Fibroblast of skin of right quadriceps (primary cell): ENCODE data around the gene CSRNP3.
A peak's percentile ranks its signal among the peaks of the same experiment; 100 is the strongest.
"Not testable (repeated sequence)": the region's sequence is repeated elsewhere in the genome, so short reads cannot be mapped to it uniquely, and the experiment has no call there.

Source experiments
- DNase-seq: peaks from one replicate; pipeline ENCODE4 v3.0.0-alpha.2; 2013

CSRNP3 gene

GRCh38 chr2:165558832-165559231, 89.3 kb downstream of the CSRNP3 start:
- DNase-seq = no peak

- DNase-seq = no peak
These were observed 91.0 kb downstream of the CSRNP3 start for GRCh38 chr2:165560377-165560988.

- no peak for DNase-seq
These were observed 92.0 kb downstream of the CSRNP3 start for GRCh38 chr2:165561516-165561915.

DNA sequence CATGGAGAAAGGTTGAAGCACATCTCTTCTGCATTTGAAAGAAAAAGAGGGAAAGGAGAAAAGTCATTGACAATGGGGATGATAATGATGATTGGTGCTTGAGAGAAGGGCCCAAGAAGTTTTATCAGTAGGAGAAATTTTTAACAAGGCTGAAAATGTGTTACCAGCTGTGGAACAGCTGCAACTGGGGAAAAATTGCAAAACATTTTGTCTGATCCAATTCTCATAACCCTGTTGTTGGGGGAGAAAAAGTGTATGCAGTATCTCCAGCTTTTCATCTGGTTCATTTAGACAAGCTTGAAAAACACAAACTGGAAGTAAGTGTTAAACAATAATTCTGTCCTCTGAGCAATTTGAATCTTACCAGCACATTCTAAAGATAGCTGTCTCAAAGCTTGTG, 92.7 kb downstream of the CSRNP3 start:
- DNase-seq = no peak

- no peak for DNase-seq
These were observed 94.1 kb downstream of the CSRNP3 start for GRCh38 chr2:165563468-165564225.

GRCh38 chr2:165566008-165566407, 96.5 kb downstream of the CSRNP3 start:
- no peak for DNase-seq

GRCh38 chr2:165567273-165567672, 97.8 kb downstream of the CSRNP3 start:
- no peak for DNase-seq

DNA sequence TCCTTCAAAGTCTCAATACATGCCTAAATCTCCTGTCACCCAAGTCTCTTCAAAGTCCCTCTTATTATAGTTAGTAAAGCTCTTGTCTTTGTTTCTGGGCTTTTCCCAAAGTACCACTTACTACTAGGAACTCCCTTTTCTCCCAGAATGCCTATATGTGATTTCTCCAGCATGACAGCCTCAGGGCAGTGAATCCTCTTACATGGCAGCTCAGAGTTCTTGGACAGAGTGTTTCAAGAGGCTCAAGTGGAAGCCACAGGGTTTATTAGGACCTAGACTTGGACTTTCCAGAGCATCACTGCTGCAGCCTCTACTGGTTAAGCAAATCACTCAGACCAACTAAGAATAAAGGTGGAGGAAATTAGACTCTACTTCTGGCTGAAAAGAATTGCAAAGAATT, 98.9 kb downstream of the CSRNP3 start:
- DNase-seq = no peak

DNA sequence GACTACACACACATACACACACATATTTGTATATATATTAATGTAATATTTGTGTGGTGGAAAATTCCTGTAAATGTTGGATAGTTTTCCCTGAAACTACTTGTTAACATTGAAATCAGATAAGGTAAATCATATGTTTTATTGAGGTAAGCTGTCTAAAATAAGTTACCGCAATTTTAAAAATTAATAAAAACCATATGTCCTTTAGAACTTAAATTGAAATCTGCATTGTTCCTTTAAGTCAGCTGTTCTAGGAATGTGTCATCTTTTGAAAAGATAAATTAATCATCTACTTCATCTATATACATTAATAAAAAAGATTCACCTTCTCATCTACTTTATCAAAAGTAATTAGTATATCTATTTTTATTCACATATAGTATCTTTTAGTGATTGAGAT, 102.0 kb downstream of the CSRNP3 start:
- no peak for DNase-seq

- no peak for DNase-seq
These were observed 102.7 kb downstream of the CSRNP3 start for GRCh38 chr2:165572151-165572550.

- DNase-seq = no peak
These were observed 104.3 kb downstream of the CSRNP3 start for GRCh38 chr2:165573534-165574461.

DNA sequence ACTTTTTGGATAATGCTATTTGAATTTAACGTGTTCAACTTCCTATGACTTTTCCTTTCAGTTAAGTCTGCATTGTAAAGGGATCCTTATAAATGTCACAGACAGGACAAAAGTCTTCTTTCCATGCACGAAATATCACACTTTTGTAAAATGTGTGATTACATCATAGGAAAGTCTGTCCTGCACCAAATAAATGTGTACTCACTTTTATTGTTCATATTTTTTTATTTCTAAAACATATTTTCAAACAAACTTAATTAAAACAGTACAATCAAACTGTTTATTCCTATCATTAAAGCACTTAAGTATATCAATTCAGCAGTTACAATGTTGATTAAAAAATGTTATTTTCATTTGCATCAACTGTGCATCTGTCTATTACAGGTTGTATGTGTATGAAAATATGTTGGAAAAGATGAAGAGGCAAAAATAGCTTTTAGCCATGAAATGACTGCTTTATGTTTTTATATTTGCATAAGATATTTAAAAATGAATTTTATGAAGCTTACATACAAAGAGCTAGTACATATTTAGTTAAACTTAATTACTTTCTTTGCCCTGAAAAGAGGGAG, 105.6 kb downstream of the CSRNP3 start:
- DNase-seq = no peak

DNA sequence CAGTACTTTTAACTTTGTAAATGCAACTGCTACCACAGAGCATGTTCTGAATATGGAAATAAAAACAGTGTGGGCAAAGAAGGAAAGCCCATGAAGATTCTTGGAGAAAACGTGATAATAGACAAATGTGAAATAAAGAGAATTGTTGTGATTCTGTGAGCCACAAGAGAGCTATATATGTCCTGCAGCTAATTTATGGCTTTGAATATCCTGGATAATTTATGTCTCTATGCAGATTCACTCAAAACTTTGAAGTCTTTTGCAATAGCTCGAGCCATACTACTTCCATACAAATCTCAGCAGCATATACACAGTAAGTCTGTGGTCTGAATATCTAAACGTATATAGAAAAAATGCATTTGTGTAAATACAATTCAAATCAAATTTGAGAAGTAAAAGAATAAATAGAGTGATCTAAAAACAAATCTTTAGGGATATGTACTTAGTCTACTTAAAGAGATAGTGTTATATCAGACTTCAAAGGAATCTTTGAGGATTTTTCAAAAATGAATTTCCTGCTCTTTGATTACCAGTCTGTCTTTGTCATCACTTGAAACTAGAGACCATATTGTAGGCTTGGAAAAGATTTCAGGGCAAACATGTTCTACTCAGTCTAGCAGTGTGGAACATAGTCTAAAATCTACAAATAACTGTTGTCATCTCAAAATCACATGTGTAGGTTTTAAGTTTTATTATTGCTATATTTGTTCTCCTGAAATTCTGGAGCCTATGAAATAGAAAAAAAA, 107.1 kb downstream of the CSRNP3 start:
- peak; percentile 46 for DNase-seq

DNA sequence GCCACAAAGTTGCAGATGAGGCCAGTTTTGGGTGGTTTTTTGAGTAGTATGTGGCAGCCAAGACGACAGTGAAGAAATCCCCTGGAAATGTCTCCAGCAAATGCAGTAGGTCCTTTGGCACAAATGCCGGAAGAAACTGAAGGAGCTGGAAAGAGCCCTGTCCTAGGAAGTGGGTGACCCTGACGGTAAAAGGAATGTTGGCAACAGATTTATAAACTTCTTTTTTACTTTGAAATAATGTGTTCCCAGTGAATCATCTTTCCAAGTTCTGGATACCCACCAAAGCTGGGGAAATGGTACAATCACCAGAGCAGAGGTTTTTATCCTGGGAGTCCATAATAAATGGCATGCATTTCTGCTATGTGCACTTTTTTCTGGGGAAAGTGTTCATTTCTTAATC, 112.9 kb downstream of the CSRNP3 start:
- peak; percentile 23 for DNase-seq

DNA sequence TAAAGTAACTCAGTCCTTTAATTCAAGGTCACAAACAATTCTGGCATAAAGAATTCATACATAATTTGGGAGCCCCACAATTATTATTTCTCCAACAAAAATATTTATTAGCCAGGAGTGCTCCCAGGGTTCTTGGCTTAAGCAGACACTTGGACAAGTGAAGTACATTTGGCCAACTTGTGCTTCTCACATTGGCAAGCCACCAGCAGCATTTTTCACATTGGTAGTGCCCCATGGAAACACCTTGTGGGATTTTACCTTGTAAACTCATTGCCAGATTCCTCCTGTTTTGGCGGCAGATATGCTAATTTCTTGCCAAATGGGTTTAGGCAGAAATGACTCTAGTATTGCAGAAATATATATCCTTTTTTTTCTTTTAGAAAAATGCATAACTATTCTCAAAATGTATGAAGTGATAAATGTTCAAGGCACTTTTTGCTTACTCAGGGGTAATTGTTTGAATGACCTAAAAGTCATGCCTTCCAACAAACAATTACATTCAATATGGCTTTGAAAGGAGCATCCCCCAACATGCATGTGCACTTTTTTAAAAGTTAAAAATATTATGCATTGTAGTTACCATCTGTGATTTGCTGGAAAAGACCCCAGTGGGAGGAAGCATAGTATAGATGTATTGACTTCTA, 113.5 kb downstream of the CSRNP3 start:
- no peak for DNase-seq

DNA sequence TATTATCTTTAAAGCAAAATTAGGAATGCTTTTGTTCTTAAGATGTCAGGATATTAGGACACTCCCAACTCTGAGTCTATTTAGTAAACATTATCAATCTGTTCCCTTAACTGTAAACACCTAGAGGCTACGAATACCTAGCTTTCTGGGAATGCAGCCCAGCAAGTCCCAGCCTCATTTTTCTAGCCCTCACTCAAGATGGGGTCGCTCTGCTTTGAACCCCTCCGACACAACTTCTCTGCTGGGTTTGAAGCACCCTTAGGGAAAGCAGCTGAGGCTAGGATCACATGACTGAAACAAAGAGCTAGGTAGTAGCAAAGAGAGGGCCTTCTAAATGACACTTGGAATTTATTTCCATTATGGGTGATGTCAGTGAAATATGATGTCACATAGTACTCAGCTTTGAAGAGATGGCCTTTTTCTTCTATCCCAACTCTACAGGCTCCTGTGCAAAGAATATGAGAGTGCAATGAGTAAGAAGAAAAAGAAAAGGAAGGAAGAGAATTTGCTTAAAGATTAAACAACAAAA, 114.7 kb downstream of the CSRNP3 start:
- no peak for DNase-seq

DNA sequence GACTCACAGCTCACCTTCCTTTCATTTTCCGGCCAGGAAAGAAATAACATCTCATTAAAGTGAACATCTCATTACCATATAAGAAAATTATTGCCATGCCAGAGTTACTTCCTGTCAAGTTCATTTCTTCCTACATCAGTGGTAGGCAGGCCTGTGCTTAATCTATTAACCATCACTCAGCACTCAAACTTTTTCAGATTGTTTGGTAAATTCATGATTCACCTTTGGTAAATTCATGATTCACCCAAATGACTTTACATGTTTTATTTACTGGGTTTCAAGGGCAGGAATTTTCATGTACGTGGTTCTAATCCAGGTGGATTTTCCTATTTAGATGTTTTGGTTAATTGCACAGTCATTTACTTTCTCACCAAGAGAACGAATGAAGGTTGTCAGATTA, 116.5 kb downstream of the CSRNP3 start:
- DNase-seq = no peak

DNA sequence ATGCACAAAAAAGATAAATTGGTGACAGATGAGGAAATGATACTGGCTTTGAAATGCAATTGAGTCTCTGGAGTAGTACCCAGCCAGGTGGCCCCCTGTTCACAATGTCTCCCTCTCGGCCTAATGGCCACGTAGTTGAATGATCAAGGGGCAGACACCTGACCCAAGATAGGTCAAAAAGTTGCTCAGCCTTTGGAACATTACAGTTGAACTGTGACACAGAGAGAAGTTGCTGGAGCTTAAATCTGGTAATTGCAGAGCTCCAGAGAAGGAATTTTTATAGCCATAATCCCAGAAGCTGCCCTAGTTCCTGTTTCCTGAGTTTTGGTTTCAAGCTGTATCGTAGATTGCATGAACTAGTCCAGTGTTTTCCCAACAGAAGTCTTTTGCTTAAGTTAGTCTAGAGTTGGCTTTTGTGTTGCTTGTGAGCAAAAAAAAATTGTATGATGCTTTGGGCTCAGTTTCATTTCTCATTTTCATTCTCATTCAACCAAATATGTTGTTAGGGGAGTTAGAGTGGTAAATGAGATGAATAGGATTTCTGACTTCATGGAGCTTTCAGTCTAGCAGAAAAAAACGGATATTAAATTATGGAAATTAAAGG, 117.9 kb downstream of the CSRNP3 start:
- no peak for DNase-seq

DNA sequence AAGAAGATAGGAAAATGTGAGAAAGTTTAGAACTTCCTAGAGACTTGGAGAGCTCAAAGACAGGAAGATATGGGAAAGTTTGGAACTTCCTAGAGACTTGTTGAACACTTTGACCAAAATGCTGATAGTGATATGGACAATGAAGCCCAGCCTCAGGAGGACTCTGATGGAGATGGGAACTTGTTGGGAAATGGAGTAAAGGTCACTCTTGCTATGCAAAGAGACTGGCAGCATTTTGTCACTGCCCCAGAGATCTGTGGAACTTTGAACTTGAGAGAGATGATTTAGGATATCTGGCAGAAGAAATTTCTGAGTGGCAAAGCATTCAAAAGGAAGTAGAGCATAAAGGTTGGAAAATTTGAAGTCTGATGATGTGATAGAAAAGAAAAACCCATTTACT, 121.5 kb downstream of the CSRNP3 start:
- not testable (repeated sequence) for DNase-seq

DNA sequence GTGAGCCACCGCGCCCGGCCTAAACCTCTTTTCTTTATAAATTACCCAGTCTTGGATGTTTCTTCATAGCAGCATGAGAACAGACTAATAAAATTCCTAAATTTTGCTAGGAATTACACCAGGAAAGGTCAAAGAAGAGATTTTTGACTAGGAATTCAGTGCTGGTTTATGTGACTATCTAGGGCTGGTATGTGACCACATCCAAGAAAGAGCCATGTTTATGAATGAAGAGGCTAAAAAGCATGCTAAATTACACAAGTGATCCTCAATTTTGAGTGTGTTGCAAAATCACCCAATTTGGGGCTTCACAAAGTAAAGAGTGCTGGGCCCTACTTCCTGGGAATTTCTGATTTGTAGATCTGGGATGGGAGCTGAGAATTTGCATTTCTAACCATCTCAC, 123.6 kb downstream of the CSRNP3 start:
- peak; percentile 33 for DNase-seq

GRCh38 chr2:165594231-165594934, 124.9 kb downstream of the CSRNP3 start:
- no peak for DNase-seq
